ENCODE results near the gene STAG1. TPM values are rescaled to one million over a fixed set of nuclear protein-coding genes. Genes with fewer than 3 reads are reported as not detected.
A peak's percentile ranks its signal among the peaks of the same experiment; 100 is the strongest.

STAG1 gene
- total RNA-seq, 4 donors from 2014 or later, result 32.6 to 44.0 (median 40.5) TPM

DNA sequence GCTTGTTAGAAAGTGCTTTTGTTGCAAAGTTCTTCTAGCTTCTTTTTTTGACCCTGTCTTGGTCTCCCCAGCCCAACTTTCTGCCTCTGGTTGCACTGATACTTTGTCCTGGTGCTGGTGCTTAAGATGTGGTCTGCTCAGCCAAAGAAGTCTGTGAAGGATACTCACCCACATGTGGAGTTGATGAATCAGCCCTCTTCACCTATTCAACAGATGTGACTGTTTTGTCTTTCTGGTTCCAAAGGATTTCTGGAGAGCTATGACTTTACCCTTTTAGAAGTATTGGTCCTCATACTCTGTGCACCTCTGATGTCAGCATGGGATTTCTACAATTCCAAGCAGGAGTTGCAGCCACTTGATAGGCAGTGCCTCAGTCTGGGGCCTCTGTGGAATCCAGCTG, 418.0 kb downstream of the STAG1 start:
- intact Hi-C loops (cut with DNase I), result loop anchor here (10.0 kb wide), 1 partner anchor 129 kb away; no protein-coding TSS in a partner anchor
- Histone ChIP-seq H3K4me1 (peaks cover 0 to 4% (median 0%) of the 10 kb centered on the region in 4 donors), H3K27ac (replicated peaks in 1 of 4) (no peak overlapping the region), H3K4me3 (no peak overlapping the region), H3K9me3 (no peaks in the 10 kb centered on the region), H3K27me3 (no peaks in the 10 kb centered on the region), H3K36me3 (peaks cover 13 to 69% (median 41%) of the 10 kb centered on the region in 4 donors)
- DNase-seq (ENCODE audit: extremely low spot score), result no peak
- TF ChIP-seq EP300 (IDR thresholded peaks at IDR 0.05) (no peak), POLR2A (IDR thresholded peaks at IDR 0.05; ENCODE audit: low read depth) (no peak), POLR2AphosphoS5 (IDR thresholded peaks at IDR 0.05) (no peak)
- TF ChIP-seq, protein P1, sequence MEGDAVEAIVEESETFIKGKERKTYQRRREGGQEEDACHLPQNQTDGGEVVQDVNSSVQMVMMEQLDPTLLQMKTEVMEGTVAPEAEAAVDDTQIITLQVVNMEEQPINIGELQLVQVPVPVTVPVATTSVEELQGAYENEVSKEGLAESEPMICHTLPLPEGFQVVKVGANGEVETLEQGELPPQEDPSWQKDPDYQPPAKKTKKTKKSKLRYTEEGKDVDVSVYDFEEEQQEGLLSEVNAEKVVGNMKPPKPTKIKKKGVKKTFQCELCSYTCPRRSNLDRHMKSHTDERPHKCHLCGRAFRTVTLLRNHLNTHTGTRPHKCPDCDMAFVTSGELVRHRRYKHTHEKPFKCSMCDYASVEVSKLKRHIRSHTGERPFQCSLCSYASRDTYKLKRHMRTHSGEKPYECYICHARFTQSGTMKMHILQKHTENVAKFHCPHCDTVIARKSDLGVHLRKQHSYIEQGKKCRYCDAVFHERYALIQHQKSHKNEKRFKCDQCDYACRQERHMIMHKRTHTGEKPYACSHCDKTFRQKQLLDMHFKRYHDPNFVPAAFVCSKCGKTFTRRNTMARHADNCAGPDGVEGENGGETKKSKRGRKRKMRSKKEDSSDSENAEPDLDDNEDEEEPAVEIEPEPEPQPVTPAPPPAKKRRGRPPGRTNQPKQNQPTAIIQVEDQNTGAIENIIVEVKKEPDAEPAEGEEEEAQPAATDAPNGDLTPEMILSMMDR (IDR thresholded peaks at IDR 0.05), result no peak

DNA sequence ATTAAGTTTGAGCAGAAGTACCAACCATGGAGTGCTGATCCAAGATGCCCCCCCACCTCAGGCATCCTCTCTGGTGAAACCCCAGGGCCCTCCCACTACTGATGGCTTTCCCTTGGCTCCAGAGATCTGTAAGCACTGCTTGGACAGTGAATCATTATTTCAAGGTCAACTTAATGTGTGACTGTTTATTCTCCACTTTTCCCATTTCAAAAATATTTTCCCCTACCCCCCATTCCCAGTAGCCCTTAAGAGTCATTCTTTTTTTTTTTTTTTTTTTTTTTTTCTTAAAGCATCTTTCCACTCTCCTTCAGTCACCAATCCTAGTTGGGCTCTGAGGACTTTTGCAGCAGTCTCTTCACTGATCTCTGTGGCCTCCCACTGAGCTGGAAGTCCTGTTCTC, 419.4 kb downstream of the STAG1 start:
- peaks cover 0 to 4% (median 0%) of the 10 kb centered on the region in 4 donors for H3K4me1 ChIP-seq
- intact Hi-C loops (cut with DNase I), result loop anchor here (10.0 kb wide), 1 partner anchor 128 kb away; no protein-coding TSS in a partner anchor
- no peaks in the 10 kb centered on the region for H3K9me3 ChIP-seq
- H3K36me3 ChIP-seq, result peaks cover 17 to 71% (median 50%) of the 10 kb centered on the region in 4 donors
- no peak for DNase-seq (ENCODE audit: extremely low spot score)
- H3K4me3 ChIP-seq, result no peak overlapping the region
- peak overlapping the region in 1 of 4 donors; percentile 3 for H3K27ac ChIP-seq (replicated peaks in 1 of 4)
- TF ChIP-seq POLR2AphosphoS5 (IDR thresholded peaks at IDR 0.05) (no peak), EP300 (IDR thresholded peaks at IDR 0.05) (no peak), POLR2A (IDR thresholded peaks at IDR 0.05; ENCODE audit: low read depth) (no peak)
- TF ChIP-seq, protein P1 (IDR thresholded peaks at IDR 0.05), result no peak
- no peaks in the 10 kb centered on the region for H3K27me3 ChIP-seq

DNA sequence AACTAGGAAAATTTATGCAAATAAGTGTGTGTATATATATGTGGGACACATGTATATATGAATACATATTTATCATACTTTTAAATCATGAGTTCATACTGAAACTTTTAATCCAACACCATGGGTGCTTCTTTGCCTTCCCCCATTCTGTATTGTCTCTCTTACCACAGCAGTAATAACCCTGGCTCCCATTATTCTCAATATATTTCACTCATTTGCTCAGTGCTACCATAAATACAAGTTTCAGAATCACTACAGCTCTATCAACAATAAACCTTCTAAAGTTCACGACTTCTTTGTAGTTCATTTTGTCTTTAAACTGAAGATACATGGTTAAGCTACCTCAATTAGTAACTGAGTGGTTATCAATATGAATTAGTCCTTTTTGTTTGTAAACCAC, 419.9 kb downstream of the STAG1 start:
- no peak for DNase-seq (ENCODE audit: extremely low spot score)
- Histone ChIP-seq H3K36me3 (peaks cover 14 to 72% (median 52%) of the 10 kb centered on the region in 4 donors), H3K27ac (replicated peaks in 1 of 4) (peak overlapping the region in 1 of 4 donors; percentile 3), H3K27me3 (no peaks in the 10 kb centered on the region), H3K9me3 (no peaks in the 10 kb centered on the region), H3K4me1 (peaks cover 0 to 4% (median 0%) of the 10 kb centered on the region in 4 donors), H3K4me3 (no peak overlapping the region)
- WGBS, result 78% methylated on average over 1 of the region's 1 CpG
- TF ChIP-seq POLR2AphosphoS5 (IDR thresholded peaks at IDR 0.05) (no peak), EP300 (IDR thresholded peaks at IDR 0.05) (no peak), POLR2A (IDR thresholded peaks at IDR 0.05; ENCODE audit: low read depth) (no peak)
- TF ChIP-seq, protein P1 (IDR thresholded peaks at IDR 0.05), result no peak
- intact Hi-C loops (cut with DNase I), result loop anchor here (10.0 kb wide), 1 partner anchor 128 kb away; no protein-coding TSS in a partner anchor

DNA sequence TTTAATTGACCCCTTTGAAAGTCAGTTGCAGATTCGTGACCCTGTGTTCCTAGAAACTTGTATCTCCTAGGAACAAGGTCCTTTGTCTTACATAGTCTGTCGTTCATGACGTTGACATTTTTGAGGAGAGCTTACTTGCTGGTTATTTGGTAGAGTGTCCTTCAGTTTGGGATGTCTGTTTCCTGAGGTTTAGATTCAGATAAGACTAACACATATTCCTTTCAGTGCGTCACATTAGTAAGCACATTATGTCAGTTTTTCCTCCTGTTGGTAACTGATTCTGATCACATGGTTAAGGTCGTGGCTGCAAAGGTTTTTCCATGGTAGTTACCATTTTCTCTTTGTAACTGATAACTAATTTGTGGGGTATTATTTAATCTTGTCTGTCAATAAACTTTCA, 421.3 kb downstream of the STAG1 start:
- H3K27me3 ChIP-seq, result no peaks in the 10 kb centered on the region
- no peak for DNase-seq (ENCODE audit: extremely low spot score)
- H3K9me3 ChIP-seq, result no peaks in the 10 kb centered on the region
- TF ChIP-seq, protein P1 (IDR thresholded peaks at IDR 0.05), result no peak
- no peak for TF ChIP-seq POLR2A (IDR thresholded peaks at IDR 0.05; ENCODE audit: low read depth)
- no peak for TF ChIP-seq EP300 (IDR thresholded peaks at IDR 0.05)
- no peak for TF ChIP-seq POLR2AphosphoS5 (IDR thresholded peaks at IDR 0.05)
- 84% methylated on average over 5 of the region's 5 CpGs for WGBS
- no peak overlapping the region for H3K4me3 ChIP-seq
- peaks cover 16 to 72% (median 56%) of the 10 kb centered on the region in 4 donors for H3K36me3 ChIP-seq
- intact Hi-C loops (cut with DNase I), result loop anchor here (10.0 kb wide), 1 partner anchor 126 kb away; no protein-coding TSS in a partner anchor
- H3K4me1 ChIP-seq, result peaks cover 0 to 4% (median 0%) of the 10 kb centered on the region in 4 donors
- H3K27ac ChIP-seq (replicated peaks in 1 of 4), result no peak overlapping the region

DNA sequence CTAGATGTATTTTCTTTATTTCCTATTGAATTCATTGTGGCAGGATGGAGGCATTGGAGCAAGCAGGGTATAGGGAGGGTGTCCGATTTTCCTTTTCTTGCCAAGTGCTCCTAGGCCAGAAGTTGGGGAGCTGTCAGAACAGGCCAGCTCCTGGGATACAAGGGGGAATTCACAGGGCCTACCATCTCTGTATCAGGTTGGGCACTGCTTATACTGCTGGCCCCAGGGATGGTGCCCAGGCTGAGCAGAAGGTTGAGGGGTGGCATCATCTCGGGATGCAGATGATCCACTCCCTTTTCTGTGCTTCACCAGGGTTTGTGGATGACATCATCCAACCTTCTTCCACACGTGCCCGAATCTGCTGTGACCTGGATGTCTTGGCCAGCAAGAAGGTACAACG, 422.6 kb downstream of the STAG1 start:
- no peak overlapping the region for H3K27ac ChIP-seq (replicated peaks in 1 of 4)
- TF ChIP-seq POLR2AphosphoS5 (IDR thresholded peaks at IDR 0.05) (no peak), POLR2A (IDR thresholded peaks at IDR 0.05; ENCODE audit: low read depth) (no peak), EP300 (IDR thresholded peaks at IDR 0.05) (no peak)
- TF ChIP-seq, protein P1 (IDR thresholded peaks at IDR 0.05), result no peak
- WGBS, result 87% methylated on average over 5 of the region's 5 CpGs
- H3K27me3 ChIP-seq, result no peaks in the 10 kb centered on the region
- H3K9me3 ChIP-seq, result no peaks in the 10 kb centered on the region
- H3K4me3 ChIP-seq, result no peak overlapping the region
- H3K36me3 ChIP-seq, result peaks cover 14 to 71% (median 51%) of the 10 kb centered on the region in 4 donors
- peaks cover 0 to 4% (median 0%) of the 10 kb centered on the region in 4 donors for H3K4me1 ChIP-seq
- no peak for DNase-seq (ENCODE audit: extremely low spot score)
- intact Hi-C loops (cut with DNase I), result no loop called here

Measured in esophagus muscularis mucosa (tissue), 4 donors.